ENCODE data around the gene MEN1. TPM values are rescaled to one million over a fixed set of nuclear protein-coding genes. Genes with fewer than 3 reads are reported as not detected.

MEN1 gene
- total RNA-seq, 1 donor from 2014 or later, result 57.9 TPM

DNA sequence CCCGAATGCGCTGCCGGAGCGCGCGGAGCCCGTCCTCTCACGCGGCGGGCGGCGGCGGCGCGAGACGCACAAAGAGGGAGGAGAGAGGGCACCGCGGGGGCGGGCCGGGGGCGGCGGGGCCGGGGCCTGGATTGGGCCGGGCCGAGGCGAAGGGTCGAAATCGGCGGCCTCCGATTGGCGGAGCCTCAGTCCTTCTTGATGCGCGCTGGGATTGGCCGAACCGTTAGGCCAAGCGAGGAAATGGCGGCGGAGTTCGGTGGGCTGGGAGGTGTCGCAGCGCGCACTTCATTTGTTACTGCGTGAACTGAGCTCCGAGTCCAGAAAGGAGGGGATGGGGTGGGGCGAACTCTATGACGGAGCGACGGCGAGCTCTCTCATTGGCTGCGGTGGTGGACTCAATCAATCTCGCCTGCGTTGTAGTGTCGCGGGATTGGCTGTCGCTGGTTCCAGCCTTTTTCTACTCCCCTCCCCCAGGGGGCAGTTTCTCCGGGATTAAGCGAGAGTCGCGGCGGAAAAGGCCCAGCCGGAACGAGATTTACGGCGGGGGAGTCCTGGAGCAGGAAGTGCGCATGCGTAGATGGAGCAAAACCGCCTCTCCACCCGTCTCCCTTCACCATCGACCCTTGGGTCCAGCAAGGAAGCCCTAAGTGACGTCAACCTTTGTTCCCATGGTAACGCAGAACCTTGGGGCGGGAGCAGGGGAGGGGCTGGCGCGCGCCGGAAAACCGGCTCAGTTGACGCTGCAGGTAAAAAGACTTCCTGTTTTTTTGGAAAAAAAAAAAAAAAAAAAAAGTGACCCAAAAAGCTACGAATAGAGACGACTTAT, 31.7 kb downstream of the MEN1 start, which contains the start of gene SF1:
Gene SF1 (minus strand): TSS at position 70 of the 826 bp plus-strand sequence. CDS start 150 bp downstream, outside the sequence.
- peak; percentile 96 for DNase-seq (ENCODE audit: low read depth, low spot score)
- TF ChIP-seq, protein P1, sequence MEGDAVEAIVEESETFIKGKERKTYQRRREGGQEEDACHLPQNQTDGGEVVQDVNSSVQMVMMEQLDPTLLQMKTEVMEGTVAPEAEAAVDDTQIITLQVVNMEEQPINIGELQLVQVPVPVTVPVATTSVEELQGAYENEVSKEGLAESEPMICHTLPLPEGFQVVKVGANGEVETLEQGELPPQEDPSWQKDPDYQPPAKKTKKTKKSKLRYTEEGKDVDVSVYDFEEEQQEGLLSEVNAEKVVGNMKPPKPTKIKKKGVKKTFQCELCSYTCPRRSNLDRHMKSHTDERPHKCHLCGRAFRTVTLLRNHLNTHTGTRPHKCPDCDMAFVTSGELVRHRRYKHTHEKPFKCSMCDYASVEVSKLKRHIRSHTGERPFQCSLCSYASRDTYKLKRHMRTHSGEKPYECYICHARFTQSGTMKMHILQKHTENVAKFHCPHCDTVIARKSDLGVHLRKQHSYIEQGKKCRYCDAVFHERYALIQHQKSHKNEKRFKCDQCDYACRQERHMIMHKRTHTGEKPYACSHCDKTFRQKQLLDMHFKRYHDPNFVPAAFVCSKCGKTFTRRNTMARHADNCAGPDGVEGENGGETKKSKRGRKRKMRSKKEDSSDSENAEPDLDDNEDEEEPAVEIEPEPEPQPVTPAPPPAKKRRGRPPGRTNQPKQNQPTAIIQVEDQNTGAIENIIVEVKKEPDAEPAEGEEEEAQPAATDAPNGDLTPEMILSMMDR (conservative IDR thresholded peaks at IDR 0.05), result no peak
- Mint-ChIP-seq H3K4me1 (peaks cover 45% of the 10 kb centered on the region), H3K9me3 (no peaks in the 10 kb centered on the region), H3K4me3 (peak within 1 kb of the TSS; percentile 99), H3K27me3 (ENCODE audit: low read depth) (peaks cover 5% of the 10 kb centered on the region), H3K27ac (ENCODE audit: unreplicated experiment) (peak within 1 kb of the TSS; percentile 97), H3K36me3 (ENCODE audit: low read depth) (peaks cover 29% of the 10 kb centered on the region)

DNA sequence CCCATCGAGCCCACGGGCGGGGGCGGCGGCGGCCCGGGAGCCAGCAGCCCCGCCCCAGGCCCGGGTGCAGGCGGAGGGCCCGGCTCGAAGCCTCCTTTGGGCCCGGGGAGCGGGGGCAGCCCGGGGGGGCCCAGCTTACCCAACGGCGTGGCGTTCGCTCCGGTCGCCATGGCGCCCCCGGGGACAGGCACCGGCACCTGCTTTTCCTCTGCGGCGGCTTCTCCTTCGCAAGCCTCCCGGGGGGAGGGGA, 32.2 kb downstream of the MEN1 start:
- no peak for DNase-seq (ENCODE audit: low read depth, low spot score)
- Mint-ChIP-seq H3K9me3 (no peaks in the 10 kb centered on the region), H3K27ac (ENCODE audit: unreplicated experiment) (no peak overlapping the region), H3K36me3 (ENCODE audit: low read depth) (peaks cover 35% of the 10 kb centered on the region), H3K4me3 (peak overlapping the region; percentile 99), H3K4me1 (peaks cover 51% of the 10 kb centered on the region), H3K27me3 (ENCODE audit: low read depth) (peaks cover 5% of the 10 kb centered on the region)
- TF ChIP-seq, protein P1 (conservative IDR thresholded peaks at IDR 0.05), result no peak

DNA sequence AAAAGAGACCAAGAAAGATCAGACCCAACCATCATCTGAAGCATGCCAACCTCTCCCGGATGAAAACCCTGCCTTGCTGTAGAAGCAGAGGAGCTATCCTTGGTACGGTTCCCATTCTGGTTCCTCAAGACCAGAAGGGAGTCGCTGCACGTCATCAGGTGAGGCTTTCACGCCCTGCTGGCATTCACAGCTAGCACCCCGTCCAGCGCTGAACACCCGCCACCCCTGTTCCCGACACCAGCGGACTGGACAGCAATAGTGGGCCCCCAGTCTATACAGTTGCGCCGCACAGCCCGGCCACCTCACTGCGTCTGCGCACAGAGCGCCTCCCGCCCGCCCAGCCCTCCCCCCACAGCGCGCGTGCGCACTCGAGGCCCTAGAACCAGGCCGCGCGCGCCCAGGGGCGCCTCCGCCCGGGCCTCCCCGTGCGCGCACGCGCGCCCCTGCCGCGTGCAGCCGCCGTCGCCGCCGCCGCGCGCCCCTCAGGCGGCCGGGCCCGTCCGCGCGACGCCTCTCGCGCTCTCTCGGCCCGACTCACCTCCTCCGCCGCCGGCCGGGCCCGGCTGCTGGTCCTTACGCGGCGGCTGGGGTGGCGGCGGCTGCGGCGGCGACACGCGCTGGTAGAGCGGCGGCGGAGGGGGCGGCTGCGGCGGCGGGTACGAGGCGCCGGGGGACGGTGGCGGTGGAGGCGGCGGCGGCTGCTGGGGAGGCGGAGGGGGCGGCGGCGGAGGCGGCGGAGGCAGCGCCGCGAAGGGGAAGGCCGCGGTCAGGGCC, 32.7 kb downstream of the MEN1 start:
- H3K27me3 Mint-ChIP-seq (ENCODE audit: low read depth), result peaks cover 5% of the 10 kb centered on the region
- H3K9me3 Mint-ChIP-seq, result no peaks in the 10 kb centered on the region
- peaks cover 52% of the 10 kb centered on the region for H3K4me1 Mint-ChIP-seq
- H3K27ac Mint-ChIP-seq (ENCODE audit: unreplicated experiment), result peak overlapping the region; percentile 79
- TF ChIP-seq, protein P1 (conservative IDR thresholded peaks at IDR 0.05), result no peak
- peak; percentile 69 for DNase-seq (ENCODE audit: low read depth, low spot score)
- peak overlapping the region; percentile 98 for H3K4me3 Mint-ChIP-seq
- H3K36me3 Mint-ChIP-seq (ENCODE audit: low read depth), result peaks cover 37% of the 10 kb centered on the region

DNA sequence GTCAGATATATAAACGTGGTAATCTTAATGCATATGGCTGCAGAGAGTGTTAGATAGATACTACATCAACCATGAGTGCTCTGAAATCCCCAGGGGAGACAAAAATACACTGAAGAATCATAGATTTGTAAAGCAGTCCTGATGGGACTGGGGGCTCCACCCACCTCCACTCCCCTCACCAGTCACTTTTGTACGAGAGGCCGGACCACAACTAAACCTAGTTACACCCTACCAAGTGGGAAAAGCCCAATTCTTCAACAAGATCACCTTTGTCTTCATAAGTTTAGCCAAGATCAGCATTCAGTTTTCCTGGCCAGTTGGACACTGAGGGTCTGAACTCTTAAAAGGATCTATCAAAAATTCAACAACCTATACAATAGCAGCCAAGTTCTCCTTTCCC, 33.5 kb downstream of the MEN1 start:
- Mint-ChIP-seq H3K4me3 (peak overlapping the region; percentile 98), H3K4me1 (peaks cover 58% of the 10 kb centered on the region), H3K27ac (ENCODE audit: unreplicated experiment) (peak overlapping the region; percentile 79), H3K9me3 (no peaks in the 10 kb centered on the region), H3K36me3 (ENCODE audit: low read depth) (peaks cover 38% of the 10 kb centered on the region), H3K27me3 (ENCODE audit: low read depth) (peaks cover 5% of the 10 kb centered on the region)
- TF ChIP-seq, protein P1 (conservative IDR thresholded peaks at IDR 0.05), result no peak
- DNase-seq (ENCODE audit: low read depth, low spot score), result no peak

DNA sequence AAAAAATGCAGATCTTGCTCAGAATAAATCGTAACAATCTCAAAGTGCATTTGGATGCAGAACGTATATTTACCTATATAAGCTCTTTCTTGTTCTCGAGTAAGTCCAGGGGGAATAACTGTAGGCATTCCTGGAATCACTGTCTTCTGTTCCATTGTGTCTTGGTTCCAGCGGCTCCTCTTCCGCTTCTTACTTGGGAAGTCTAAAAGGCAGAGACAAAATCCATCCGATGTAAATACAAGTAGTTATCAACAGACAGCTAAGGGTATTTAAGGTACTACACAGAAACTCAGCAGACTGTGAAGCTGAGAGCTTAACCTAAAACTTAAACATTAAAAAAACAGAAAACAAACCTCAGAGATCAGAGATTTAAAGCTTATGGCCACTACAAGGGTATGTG, 33.9 kb downstream of the MEN1 start:
- peak overlapping the region; percentile 98 for H3K4me3 Mint-ChIP-seq
- peaks cover 5% of the 10 kb centered on the region for H3K27me3 Mint-ChIP-seq (ENCODE audit: low read depth)
- H3K4me1 Mint-ChIP-seq, result peaks cover 62% of the 10 kb centered on the region
- DNase-seq (ENCODE audit: low read depth, low spot score), result no peak
- no peaks in the 10 kb centered on the region for H3K9me3 Mint-ChIP-seq
- TF ChIP-seq, protein P1 (conservative IDR thresholded peaks at IDR 0.05), result no peak
- H3K36me3 Mint-ChIP-seq (ENCODE audit: low read depth), result peaks cover 41% of the 10 kb centered on the region
- H3K27ac Mint-ChIP-seq (ENCODE audit: unreplicated experiment), result no peak overlapping the region
